ENCODE data around the gene HOXD12.

Gene HOXD12

GRCh38 chr2:176131848-176132158 is 32.2 kb downstream of the HOXD12 start:
- no peak for TF ChIP-seq JUND (IDR thresholded peaks at IDR 0.05; ENCODE audit: low read depth)
- in situ Hi-C loops (cut with HindIII; ENCODE audit: low pct_unique_long_range_greater_than_20kb, low sequenced_read_pairs): no loop called here
- no peak for DNase-seq (ENCODE audit: low read depth in 1 of 2, low spot score in 1 of 2)

- no peak for TF ChIP-seq JUND (IDR thresholded peaks at IDR 0.05; ENCODE audit: low read depth)
- in situ Hi-C loops (cut with HindIII; ENCODE audit: low pct_unique_long_range_greater_than_20kb, low sequenced_read_pairs): no loop called here
Measured at GRCh38 chr2:176132205-176133171, 32.9 kb downstream of the HOXD12 start.

GRCh38 chr2:176133389-176133788 is 33.8 kb downstream of the HOXD12 start:
- TF ChIP-seq JUND (IDR thresholded peaks at IDR 0.05; ENCODE audit: low read depth): no peak
- in situ Hi-C loops (cut with HindIII; ENCODE audit: low pct_unique_long_range_greater_than_20kb, low sequenced_read_pairs): no loop called here
- no peak for DNase-seq (ENCODE audit: low read depth in 1 of 2, low spot score in 1 of 2)

More at GRCh38 chr2:176132205-176133171, 32.9 kb downstream of the HOXD12 start:
- DNase-seq (ENCODE audit: low read depth in 1 of 2, low spot score in 1 of 2): no peak

GRCh38 chr2:176134035-176134434 is 34.4 kb downstream of the HOXD12 start:
- in situ Hi-C loops (cut with HindIII; ENCODE audit: low pct_unique_long_range_greater_than_20kb, low sequenced_read_pairs): no loop called here
- no peak for TF ChIP-seq JUND (IDR thresholded peaks at IDR 0.05; ENCODE audit: low read depth)
- DNase-seq (ENCODE audit: low read depth in 1 of 2, low spot score in 1 of 2): no peak

GRCh38 chr2:176135035-176135440 is 35.4 kb downstream of the HOXD12 start:
- TF ChIP-seq JUND (IDR thresholded peaks at IDR 0.05; ENCODE audit: low read depth): no peak
- DNase-seq (ENCODE audit: low read depth in 1 of 2, low spot score in 1 of 2): peak in 1 of 2 experiments; percentile 20
- in situ Hi-C loops (cut with HindIII; ENCODE audit: low pct_unique_long_range_greater_than_20kb, low sequenced_read_pairs): no loop called here

- DNase-seq (ENCODE audit: low read depth in 1 of 2, low spot score in 1 of 2): no peak
- TF ChIP-seq JUND (IDR thresholded peaks at IDR 0.05; ENCODE audit: low read depth): no peak
- in situ Hi-C loops (cut with HindIII; ENCODE audit: low pct_unique_long_range_greater_than_20kb, low sequenced_read_pairs): no loop called here
Measured at GRCh38 chr2:176136374-176137251, 37.0 kb downstream of the HOXD12 start.

GRCh38 chr2:176137252-176137580 is 37.6 kb downstream of the HOXD12 start:
- no peak for TF ChIP-seq JUND (IDR thresholded peaks at IDR 0.05; ENCODE audit: low read depth)
- DNase-seq (ENCODE audit: low read depth in 1 of 2, low spot score in 1 of 2): no peak
- in situ Hi-C loops (cut with HindIII; ENCODE audit: low pct_unique_long_range_greater_than_20kb, low sequenced_read_pairs): no loop called here

- in situ Hi-C loops (cut with HindIII; ENCODE audit: low pct_unique_long_range_greater_than_20kb, low sequenced_read_pairs): no loop called here
- no peak for DNase-seq (ENCODE audit: low read depth in 1 of 2, low spot score in 1 of 2)
- TF ChIP-seq JUND (IDR thresholded peaks at IDR 0.05; ENCODE audit: low read depth): no peak
Measured at GRCh38 chr2:176137906-176138305, 38.3 kb downstream of the HOXD12 start.

GRCh38 chr2:176138526-176138922 is 38.9 kb downstream of the HOXD12 start:
- DNase-seq (ENCODE audit: low read depth in 1 of 2, low spot score in 1 of 2): no peak
- no peak for TF ChIP-seq JUND (IDR thresholded peaks at IDR 0.05; ENCODE audit: low read depth)
- in situ Hi-C loops (cut with HindIII; ENCODE audit: low pct_unique_long_range_greater_than_20kb, low sequenced_read_pairs): no loop called here

GRCh38 chr2:176138923-176139660 is 39.5 kb downstream of the HOXD12 start:
- in situ Hi-C loops (cut with HindIII; ENCODE audit: low pct_unique_long_range_greater_than_20kb, low sequenced_read_pairs): no loop called here
- TF ChIP-seq JUND (IDR thresholded peaks at IDR 0.05; ENCODE audit: low read depth): no peak
- no peak for DNase-seq (ENCODE audit: low read depth in 1 of 2, low spot score in 1 of 2)

- no peak for TF ChIP-seq JUND (IDR thresholded peaks at IDR 0.05; ENCODE audit: low read depth)
- in situ Hi-C loops (cut with HindIII; ENCODE audit: low pct_unique_long_range_greater_than_20kb, low sequenced_read_pairs): no loop called here
- DNase-seq (ENCODE audit: low read depth in 1 of 2, low spot score in 1 of 2): no peak
Measured at GRCh38 chr2:176139661-176140512, 40.3 kb downstream of the HOXD12 start.

Data from T47D (cell line).